Measurements from ENCODE around the gene VIPAS39.

Gene VIPAS39

DNA sequence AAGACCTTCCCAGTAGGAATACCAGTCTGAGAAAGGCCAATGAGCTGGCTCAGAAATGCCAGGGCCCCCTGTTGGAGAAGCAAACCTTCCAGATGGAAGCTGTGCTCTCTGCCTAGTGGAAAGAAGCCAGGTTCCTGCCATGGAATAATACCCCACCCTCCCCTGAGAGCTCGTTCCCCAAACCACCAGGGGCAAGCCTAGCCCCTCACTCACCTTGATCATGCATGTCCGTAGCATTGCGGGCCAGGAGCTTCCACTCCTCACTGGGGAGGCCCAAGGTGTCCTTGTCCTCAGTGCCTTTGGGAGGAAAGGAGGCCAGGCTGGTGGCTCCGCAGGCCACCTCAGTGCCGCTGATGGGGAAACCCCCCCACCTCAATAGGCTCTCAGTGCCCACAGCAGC, 20.6 kb upstream of the VIPAS39 start:
- H3K27ac ChIP-seq (ENCODE audit: extremely low read depth, low read depth, low read length), result no peak overlapping the region
- no peak overlapping the region for H3K4me3 ChIP-seq (ENCODE audit: low read depth, low read length)
- H3K4me1 ChIP-seq (ENCODE audit: control insufficient read depth, insufficient read depth, low read length), result no peaks in the 10 kb centered on the region
- no peaks in the 10 kb centered on the region for H3K9me3 ChIP-seq (ENCODE audit: control insufficient read depth, insufficient read depth, low read depth, low read length)
- POLR2A ChIA-PET, result no interaction called here
- CTCF ChIA-PET, result no interaction called here
- TF ChIP-seq ZNF624 (tag by site-specific recombination; IDR thresholded peaks at IDR 0.05), result no peak
- no peak for TF ChIP-seq ZBTB17 (tag by site-specific recombination; IDR thresholded peaks at IDR 0.05)
- TF ChIP-seq TSHZ1 (tag by site-specific recombination; IDR thresholded peaks at IDR 0.05; ENCODE audit: borderline replicate concordance), result no peak
- TF ChIP-seq ZEB2 (tag by site-specific recombination; IDR thresholded peaks at IDR 0.05), result no peak
- no peak for TF ChIP-seq ZNF112 (tag by site-specific recombination; IDR thresholded peaks at IDR 0.05)
- TF ChIP-seq ZNF768 (tag by site-specific recombination; IDR thresholded peaks at IDR 0.05), result no peak
- TF ChIP-seq KLF1 (tag by site-specific recombination; IDR thresholded peaks at IDR 0.05), result no peak
- no peak for TF ChIP-seq ZBTB21 (tag by site-specific recombination; IDR thresholded peaks at IDR 0.05)
- no peak for TF ChIP-seq ZNF544 (tag by site-specific recombination; IDR thresholded peaks at IDR 0.05)
- TF ChIP-seq ZNF292 (tag by site-specific recombination; IDR thresholded peaks at IDR 0.05; ENCODE audit: borderline replicate concordance, low read depth), result no peak
- no peaks in the 10 kb centered on the region for H3K36me3 ChIP-seq (ENCODE audit: control insufficient read depth in 2 of 2, insufficient read depth in 1 of 2, low read length in 2 of 2)

- Histone ChIP-seq H3K27ac (ENCODE audit: extremely low read depth, low read depth, low read length) (no peak overlapping the region), H3K4me3 (ENCODE audit: low read depth, low read length) (no peak overlapping the region), H3K9me3 (ENCODE audit: control insufficient read depth, insufficient read depth, low read depth, low read length) (no peaks in the 10 kb centered on the region), H3K4me1 (ENCODE audit: control insufficient read depth, insufficient read depth, low read length) (no peaks in the 10 kb centered on the region), H3K36me3 (ENCODE audit: control insufficient read depth in 2 of 2, insufficient read depth in 1 of 2, low read length in 2 of 2) (no peaks in the 10 kb centered on the region)
- TF ChIP-seq MZF1 (tag by site-specific recombination; IDR thresholded peaks at IDR 0.05; ENCODE audit: borderline replicate concordance) (no peak), ZNF600 (tag by site-specific recombination; IDR thresholded peaks at IDR 0.05) (no peak), ZNF514 (tag by site-specific recombination; IDR thresholded peaks at IDR 0.05) (no peak), ZNF10 (tag by site-specific recombination; IDR thresholded peaks at IDR 0.05) (no peak), IKZF3 (tag by site-specific recombination; IDR thresholded peaks at IDR 0.05) (no peak), HOXD13 (CRISPR knock-in tag; IDR thresholded peaks at IDR 0.05; ENCODE audit: borderline replicate concordance) (no peak), ZNF670 (tag by site-specific recombination; IDR thresholded peaks at IDR 0.05; ENCODE audit: low read depth) (no peak)
- TF ChIP-seq, protein P1, sequence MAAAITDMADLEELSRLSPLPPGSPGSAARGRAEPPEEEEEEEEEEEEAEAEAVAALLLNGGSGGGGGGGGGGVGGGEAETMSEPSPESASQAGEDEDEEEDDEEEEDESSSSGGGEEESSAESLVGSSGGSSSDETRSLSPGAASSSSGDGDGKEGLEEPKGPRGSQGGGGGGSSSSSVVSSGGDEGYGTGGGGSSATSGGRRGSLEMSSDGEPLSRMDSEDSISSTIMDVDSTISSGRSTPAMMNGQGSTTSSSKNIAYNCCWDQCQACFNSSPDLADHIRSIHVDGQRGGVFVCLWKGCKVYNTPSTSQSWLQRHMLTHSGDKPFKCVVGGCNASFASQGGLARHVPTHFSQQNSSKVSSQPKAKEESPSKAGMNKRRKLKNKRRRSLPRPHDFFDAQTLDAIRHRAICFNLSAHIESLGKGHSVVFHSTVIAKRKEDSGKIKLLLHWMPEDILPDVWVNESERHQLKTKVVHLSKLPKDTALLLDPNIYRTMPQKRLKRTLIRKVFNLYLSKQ (tag by site-specific recombination; IDR thresholded peaks at IDR 0.05; ENCODE audit: borderline replicate concordance), result no peak
- ChIA-PET POLR2A (no interaction called here), CTCF (no interaction called here)
These were observed 18.2 kb upstream of the VIPAS39 start for GRCh38 chr14:77475432-77476115.

Measured in HEK293 (cell line).